AG09309 (cell line): ENCODE measurements around the gene CGN.
"Not testable (repeated sequence)": the region's sequence is repeated elsewhere in the genome, so short reads cannot be mapped to it uniquely, and the experiment has no call there.

Source experiments
- DNase-seq: peaks from one replicate; pipeline ENCODE4 v3.0.0-alpha.2; 2010; ENCODE audit warnings: low read depth
- H3K4me3 ChIP-seq: 2 replicates; pipeline ENCODE4 v1.5.1; 2011; ENCODE audit warnings: mild to moderate bottlenecking, low read depth, low read length, moderate library complexity; ENCODE audit not compliant: control insufficient read depth
- TF ChIP-seq, protein P1 (sequence below): IDR thresholded peaks from 2 replicates; pipeline ENCODE4 v1.5.1; 2011; ENCODE audit warnings: mild to moderate bottlenecking, low read depth, low read length, inconsistent platforms; ENCODE audit not compliant: insufficient read depth, control insufficient read depth; ENCODE audit errors: missing control alignments

Gene CGN

DNA sequence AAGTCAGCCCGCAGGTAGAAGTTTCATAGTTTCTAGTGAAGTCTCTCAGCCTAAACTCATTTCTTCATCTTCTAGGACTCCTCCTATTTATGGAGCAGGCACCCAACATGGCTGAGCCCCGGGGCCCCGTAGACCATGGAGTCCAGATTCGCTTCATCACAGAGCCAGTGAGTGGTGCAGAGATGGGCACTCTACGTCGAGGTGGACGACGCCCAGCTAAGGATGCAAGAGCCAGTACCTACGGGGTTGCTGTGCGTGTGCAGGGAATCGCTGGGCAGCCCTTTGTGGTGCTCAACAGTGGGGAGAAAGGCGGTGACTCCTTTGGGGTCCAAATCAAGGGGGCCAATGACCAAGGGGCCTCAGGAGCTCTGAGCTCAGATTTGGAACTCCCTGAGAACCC lies 7.2 kb downstream of the CGN start:
- DNase-seq = no peak
- H3K4me3 ChIP-seq = no peak overlapping the region
- TF ChIP-seq, protein P1, sequence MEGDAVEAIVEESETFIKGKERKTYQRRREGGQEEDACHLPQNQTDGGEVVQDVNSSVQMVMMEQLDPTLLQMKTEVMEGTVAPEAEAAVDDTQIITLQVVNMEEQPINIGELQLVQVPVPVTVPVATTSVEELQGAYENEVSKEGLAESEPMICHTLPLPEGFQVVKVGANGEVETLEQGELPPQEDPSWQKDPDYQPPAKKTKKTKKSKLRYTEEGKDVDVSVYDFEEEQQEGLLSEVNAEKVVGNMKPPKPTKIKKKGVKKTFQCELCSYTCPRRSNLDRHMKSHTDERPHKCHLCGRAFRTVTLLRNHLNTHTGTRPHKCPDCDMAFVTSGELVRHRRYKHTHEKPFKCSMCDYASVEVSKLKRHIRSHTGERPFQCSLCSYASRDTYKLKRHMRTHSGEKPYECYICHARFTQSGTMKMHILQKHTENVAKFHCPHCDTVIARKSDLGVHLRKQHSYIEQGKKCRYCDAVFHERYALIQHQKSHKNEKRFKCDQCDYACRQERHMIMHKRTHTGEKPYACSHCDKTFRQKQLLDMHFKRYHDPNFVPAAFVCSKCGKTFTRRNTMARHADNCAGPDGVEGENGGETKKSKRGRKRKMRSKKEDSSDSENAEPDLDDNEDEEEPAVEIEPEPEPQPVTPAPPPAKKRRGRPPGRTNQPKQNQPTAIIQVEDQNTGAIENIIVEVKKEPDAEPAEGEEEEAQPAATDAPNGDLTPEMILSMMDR = no peak

DNA sequence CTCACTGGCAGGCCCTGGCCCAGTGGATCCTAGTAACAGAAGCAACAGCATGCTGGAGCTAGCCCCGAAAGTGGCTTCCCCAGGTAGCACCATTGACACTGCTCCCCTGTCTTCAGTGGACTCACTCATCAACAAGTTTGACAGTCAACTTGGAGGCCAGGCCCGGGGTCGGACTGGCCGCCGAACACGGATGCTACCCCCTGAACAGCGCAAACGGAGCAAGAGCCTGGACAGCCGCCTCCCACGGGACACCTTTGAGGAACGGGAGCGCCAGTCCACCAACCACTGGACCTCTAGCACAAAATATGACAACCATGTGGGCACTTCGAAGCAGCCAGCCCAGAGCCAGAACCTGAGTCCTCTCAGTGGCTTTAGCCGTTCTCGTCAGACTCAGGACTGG lies 7.7 kb downstream of the CGN start:
- TF ChIP-seq, protein P1 = no peak
- H3K4me3 ChIP-seq = no peak overlapping the region
- no peak for DNase-seq

DNA sequence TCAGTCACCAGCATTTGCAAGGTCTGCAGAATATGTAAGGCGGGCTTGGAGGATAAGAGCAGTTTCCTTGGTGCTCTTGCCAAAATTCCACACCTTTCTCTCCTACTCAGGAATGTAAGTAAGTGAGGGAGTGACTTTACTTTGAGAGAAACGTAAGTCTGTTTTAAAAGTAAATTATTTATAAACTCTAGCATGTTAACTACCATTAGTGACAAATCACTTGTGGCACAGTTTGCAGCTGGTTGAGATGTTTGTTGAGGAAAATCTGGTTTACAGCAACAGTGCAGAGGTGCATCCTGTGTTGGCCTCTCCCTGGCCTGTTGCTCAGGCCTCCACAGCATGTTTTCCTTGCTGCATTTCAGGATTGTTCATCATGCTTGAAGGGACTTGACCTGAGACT lies 8.5 kb downstream of the CGN start:
- TF ChIP-seq, protein P1 = no peak
- no peak overlapping the region for H3K4me3 ChIP-seq
- DNase-seq = no peak

DNA sequence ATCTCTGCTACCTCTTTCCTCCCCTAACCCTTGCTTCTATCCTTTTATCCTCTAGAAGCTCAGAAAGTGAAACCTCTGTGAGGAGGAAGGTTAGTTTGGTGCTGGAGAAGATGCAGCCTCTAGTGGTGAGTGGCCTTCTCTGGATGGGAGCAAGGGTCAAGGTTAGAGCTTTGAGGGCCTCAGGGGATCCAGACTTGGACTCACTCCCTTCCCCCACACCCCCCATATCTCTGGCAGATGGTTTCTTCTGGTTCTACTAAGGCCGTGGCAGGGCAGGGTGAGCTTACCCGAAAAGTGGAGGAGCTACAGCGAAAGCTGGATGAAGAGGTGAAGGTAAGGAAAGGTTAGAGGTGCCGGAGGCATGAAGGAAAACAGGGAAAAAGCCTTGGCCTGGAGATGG lies 9.2 kb downstream of the CGN start:
- H3K4me3 ChIP-seq = no peak overlapping the region
- TF ChIP-seq, protein P1 = no peak
- no peak for DNase-seq

DNA sequence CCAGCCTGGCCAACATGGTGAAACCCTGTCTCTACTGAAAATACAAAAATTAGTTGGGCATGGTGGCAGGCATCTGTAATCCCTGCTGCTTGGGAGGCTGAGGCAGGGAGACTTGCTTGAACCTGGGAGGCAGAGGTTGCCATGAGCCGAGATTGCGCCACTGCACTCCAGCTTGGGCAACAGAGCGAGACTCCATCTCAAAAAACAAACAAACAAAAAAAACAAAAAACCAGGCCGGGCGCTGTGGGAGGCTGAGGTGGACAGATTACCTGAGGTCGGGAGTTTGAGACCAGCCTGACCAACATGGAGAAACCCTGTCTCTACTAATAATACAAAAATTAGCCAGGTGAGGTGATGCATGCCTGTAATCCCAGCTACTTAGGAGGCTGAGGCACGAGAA lies 11.2 kb downstream of the CGN start:
- not testable (repeated sequence) for H3K4me3 ChIP-seq, DNase-seq

DNA sequence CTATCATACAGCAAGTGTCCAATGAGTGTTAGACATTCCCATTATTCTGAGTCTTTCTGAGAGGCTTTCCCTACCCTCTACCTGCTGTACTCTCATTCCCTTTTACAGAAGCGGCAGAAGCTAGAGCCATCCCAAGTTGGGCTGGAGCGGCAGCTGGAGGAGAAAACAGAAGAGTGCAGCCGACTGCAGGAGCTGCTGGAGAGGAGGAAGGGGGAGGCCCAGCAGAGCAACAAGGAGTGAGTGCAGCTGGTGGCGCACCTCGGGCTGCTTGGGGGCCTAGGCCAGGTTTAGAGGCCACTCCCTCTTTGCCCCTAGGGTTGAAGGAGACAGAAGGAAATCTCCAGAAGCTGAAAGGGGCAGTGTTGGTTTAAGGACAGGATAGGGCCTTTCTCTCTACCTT lies 12.1 kb downstream of the CGN start:
- no peak for DNase-seq
- no peak overlapping the region for H3K4me3 ChIP-seq
- TF ChIP-seq, protein P1 = no peak

DNA sequence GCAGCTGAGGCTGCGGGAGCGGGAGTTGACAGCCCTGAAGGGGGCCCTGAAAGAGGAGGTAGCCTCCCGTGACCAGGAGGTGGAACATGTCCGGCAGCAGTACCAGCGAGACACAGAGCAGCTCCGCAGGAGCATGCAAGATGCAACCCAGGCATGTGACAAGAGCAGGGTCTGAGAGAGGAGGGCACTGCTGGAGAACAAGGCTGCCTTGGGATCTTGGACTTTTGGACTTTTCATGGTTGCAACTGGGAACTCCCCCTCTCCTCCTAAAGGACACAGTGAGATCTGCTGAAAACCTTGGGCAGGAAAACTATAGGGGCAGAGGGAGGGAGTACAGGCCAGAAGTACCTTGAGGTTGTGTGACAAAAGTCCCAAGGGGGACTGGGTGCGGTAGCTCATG lies 13.5 kb downstream of the CGN start:
- TF ChIP-seq, protein P1 = no peak
- no peak overlapping the region for H3K4me3 ChIP-seq
- DNase-seq = no peak
